GM12872 (cell line): ENCODE results near the gene MAP7.
A peak's percentile ranks its signal among the peaks of the same experiment; 100 is the strongest.

ENCODE experiments used
- TF ChIP-seq, protein P1 (sequence below): IDR thresholded peaks from 3 replicates; pipeline ENCODE4 v1.5.1; 2011; ENCODE audit warnings: low read depth, mild to moderate bottlenecking, low read length, moderate library complexity; ENCODE audit not compliant: insufficient read depth

Gene MAP7

DNA sequence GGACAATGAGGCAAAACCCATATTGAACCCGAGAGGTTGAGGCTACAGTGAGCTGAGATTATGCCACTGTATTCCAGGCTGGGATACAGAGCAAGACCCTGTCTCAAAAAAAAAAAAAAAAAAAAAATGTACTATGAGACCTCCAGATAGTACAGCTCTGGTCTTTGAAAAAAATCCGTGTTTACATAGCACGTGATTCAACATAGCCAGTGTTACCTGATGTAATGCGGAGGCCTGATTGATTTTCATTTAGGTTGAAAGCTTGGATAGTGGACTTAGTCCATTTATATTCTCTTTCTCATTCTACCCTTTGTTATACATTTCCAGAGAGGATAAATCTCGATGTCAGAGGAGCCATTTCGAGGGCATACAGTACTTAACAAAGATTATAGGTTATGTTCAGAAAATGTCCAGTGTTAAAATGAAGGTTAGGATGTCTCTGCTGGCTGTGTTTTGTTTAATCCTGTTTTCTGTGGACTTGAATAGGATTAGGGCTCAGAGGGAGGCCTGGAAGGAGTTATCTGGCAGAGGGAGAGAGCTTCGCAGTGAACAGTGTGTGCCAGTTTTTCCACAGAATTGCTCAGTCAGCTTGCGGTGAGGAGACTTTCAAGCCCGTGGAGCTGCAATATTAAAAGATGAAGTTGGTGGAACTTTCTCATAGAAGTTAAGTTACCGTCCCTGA, 226.7 kb downstream of the MAP7 start:
- TF ChIP-seq, protein P1, sequence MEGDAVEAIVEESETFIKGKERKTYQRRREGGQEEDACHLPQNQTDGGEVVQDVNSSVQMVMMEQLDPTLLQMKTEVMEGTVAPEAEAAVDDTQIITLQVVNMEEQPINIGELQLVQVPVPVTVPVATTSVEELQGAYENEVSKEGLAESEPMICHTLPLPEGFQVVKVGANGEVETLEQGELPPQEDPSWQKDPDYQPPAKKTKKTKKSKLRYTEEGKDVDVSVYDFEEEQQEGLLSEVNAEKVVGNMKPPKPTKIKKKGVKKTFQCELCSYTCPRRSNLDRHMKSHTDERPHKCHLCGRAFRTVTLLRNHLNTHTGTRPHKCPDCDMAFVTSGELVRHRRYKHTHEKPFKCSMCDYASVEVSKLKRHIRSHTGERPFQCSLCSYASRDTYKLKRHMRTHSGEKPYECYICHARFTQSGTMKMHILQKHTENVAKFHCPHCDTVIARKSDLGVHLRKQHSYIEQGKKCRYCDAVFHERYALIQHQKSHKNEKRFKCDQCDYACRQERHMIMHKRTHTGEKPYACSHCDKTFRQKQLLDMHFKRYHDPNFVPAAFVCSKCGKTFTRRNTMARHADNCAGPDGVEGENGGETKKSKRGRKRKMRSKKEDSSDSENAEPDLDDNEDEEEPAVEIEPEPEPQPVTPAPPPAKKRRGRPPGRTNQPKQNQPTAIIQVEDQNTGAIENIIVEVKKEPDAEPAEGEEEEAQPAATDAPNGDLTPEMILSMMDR: no peak

DNA sequence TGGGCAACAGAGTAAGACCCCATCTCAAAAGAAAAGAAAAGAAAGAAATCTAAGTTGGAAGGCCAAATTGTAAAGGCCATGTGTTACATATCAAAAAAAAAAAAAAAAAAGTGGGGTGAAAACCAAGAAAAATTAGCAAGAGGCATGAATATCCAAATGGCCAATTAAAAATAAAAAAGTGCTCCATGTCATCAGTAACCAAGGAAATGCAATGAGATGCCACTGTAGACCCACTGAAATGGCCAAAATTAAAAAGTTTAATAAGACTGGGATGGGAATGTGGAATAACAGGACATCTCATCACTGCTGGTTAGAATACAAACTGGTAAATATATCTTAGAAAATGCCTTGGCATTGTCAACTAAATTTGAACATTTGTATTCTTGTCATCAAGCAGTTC, 230.5 kb downstream of the MAP7 start:
- TF ChIP-seq, protein P1: no peak

DNA sequence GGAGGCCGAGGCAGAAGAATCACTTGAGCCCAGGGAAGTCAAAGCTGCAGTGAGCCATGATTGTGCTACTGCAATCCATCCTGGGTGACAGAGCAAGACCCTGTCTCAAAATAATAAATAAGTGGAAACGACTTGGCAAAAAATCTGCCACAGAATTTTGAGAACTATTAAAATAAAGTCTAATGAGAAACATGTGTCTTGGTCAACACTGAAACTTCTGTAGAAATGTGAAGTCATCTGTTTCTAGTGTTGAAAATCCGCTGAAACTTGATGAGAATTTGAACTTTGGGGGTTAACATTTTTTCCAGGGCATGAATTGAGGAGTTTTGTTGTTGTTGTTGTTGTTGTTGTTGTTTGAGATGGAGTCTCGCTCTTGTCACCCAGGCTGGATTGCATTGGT, 231.5 kb downstream of the MAP7 start:
- TF ChIP-seq, protein P1: no peak

DNA sequence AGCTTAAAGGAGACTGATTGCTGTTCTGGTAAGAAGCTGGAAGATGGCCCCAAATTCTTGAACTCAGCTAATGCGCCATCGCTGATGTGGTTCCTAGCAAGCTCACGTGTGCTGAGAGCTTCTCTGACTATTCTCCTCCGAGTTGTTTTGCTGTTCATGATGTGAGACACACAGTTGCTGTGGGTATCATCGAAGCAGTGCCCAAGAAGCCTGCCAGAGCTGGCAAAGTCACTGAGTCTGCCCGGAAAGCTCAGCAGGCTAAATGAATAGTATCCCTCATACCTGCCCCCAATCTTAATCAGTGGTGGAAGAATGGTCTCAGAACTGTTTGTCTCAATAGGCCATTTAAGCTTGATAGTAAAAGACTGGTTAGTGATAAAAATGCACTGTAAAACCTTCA, 232.3 kb downstream of the MAP7 start:
- TF ChIP-seq, protein P1: no peak

DNA sequence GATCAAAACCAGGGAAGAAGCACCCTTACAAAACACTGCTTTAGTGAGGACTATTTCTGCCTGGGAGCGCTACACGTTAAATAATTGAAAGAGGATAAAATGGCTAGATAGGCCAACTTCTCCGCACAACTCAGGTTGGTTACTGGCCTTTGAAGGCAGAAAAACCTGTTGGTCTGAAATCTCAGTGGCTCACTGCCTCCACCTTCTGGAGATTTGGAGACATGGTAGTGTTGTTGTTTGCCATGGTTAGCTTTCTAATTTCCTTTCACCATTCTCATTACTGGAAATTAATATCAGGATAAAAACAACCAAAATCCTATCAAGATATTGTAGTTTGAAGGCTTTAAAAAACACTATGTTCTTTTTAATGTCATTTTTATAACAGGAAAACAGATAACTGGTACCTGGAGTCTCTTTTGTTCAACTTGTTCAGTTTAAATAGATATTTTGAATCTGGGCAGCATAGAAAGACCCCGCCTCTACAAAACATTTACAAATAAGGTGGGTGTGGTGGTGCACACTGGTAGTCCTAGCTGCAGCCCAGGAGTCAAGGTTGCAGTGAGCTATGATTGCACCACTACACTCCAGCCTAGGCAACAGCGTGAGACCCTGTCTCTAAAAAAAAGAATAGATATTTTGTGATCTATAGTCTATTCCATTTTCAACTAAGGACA, 233.1 kb downstream of the MAP7 start:
- TF ChIP-seq, protein P1: peak; percentile 81

DNA sequence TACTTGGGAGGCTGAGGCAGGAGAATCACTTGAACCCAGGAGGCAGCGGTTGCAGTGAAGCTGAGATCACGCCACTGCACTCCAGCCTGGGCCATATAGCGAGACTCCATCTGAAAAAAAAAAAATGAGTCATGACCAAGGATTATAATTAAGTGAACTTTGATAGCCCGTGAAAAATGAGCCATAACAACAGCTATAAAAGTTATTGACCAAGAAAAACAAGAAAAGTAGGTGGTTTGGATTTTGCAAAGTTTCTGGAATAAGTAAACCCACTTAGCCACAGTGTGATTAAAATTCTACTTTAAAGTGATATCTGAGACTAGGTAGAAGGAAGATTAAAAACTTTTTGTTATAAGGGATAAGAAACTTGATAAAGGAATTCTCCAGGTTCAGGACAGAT, 234.6 kb downstream of the MAP7 start:
- TF ChIP-seq, protein P1: no peak

DNA sequence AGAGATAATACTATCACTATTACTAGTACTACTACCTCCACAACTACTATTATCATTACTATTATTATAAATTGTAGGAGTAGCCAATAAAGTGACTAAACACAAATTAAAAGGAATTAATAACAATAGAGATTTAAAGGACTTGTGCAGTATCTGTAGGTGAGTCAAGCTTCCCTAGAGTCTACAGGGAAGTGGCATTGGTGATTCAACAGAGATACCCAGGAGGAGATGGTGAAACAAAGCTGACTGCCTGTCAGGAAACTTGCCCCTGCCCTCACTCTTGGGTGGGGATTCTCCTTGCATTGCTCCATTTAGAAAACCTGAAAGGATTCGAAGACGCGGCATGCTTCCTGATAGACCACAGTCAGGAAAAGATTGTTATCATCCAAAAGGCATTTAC, 237.2 kb downstream of the MAP7 start:
- TF ChIP-seq, protein P1: no peak
